H1 (cell line): ENCODE data around the gene MOB2. TPM values are rescaled to one million over a fixed set of nuclear protein-coding genes. Genes with fewer than 3 reads are reported as not detected.

Experiments used
- CTCF ChIA-PET: fragments of 300-600 bp; sonication (Branson Sonifier 250); formaldehyde crosslinking; loops from one replicate; lab custom pipeline; 2021; ENCODE audit not compliant: partially characterized antibody; lab: Charles Lee
- POLR2A ChIA-PET: fragments of 300-600 bp; sonication (Branson Sonifier 250); formaldehyde crosslinking; loops from one replicate; lab custom pipeline; 2021; ENCODE audit warnings: inconsistent platforms; ENCODE audit not compliant: partially characterized antibody; lab: Charles Lee
- DNase-seq, 2 experiments: peaks; one replicate each; pipeline versions ENCODE4 v3.0.0 to v3.0.0-alpha.2; 2010 to 2022; ENCODE audit warnings: low spot score in 2 of 2, low read depth in 1 of 2, mixed read lengths in 1 of 2
- FAIRE-seq: peaks from 2 replicates; lab custom pipeline; 2011; peaks lifted over from hg19 to GRCh38; lab: Jason Lieb, UNC
- H2AFZ ChIP-seq: 2 replicates; pipeline ENCODE4 v1.8.1; 2012; ENCODE audit warnings: low read length, inconsistent platforms
- H2AK5ac ChIP-seq: 2 replicates; pipeline ENCODE4 v1.6.1; 2013; ENCODE audit warnings: low read depth, low read length
- H2BK120ac ChIP-seq: replicated peaks from 2 replicates; pipeline ENCODE3; 2013; ENCODE audit warnings: low read depth, low read length, inconsistent platforms
- H2BK12ac ChIP-seq: 2 replicates; pipeline ENCODE4 v1.6.1; 2013; ENCODE audit warnings: low read depth, low read length
- H2BK15ac ChIP-seq: 2 replicates; pipeline ENCODE4 v1.6.1; 2013; ENCODE audit warnings: low read length
- H2BK20ac ChIP-seq: 2 replicates; pipeline ENCODE4 v1.6.1; 2013; ENCODE audit warnings: low read length
- H2BK5ac ChIP-seq: 2 replicates; pipeline ENCODE4 v1.6.1; 2013; ENCODE audit warnings: low read depth, low read length
- H3K14ac ChIP-seq: 2 replicates; pipeline ENCODE4 v1.6.1; 2013; ENCODE audit warnings: inconsistent platforms; ENCODE audit not compliant: insufficient read length
- H3K18ac ChIP-seq: 2 replicates; pipeline ENCODE4 v1.6.1; 2013; ENCODE audit warnings: low read length; ENCODE audit errors: extremely low read depth
- H3K23ac ChIP-seq: 2 replicates; pipeline ENCODE4 v1.6.1; 2013; ENCODE audit warnings: inconsistent platforms; ENCODE audit not compliant: insufficient read length
- H3K23me2 ChIP-seq: 2 replicates; pipeline ENCODE4 v1.6.1; 2013; ENCODE audit warnings: low read depth, low read length
- H3K27ac ChIP-seq: 2 replicates; pipeline ENCODE4 v1.6.1; 2011; ENCODE audit warnings: low read depth, low read length, inconsistent platforms
- H3K27me3 ChIP-seq, 4 experiments: replicated peaks in 1 of 4; 1 replicate in 1 of 4; 2 replicates in 3 of 4; pipeline versions ENCODE4 v1.6.1 to v1.8.1; 2011 to 2013; ENCODE audit warnings: low read length in 3 of 4, mild to moderate bottlenecking in 3 of 4, inconsistent platforms in 2 of 4, mixed read lengths in 2 of 4, moderate library complexity in 1 of 4; ENCODE audit not compliant: control insufficient read depth in 3 of 4, insufficient read depth in 3 of 4; ENCODE audit errors: extremely low read depth in 1 of 4
- H3K36me3 ChIP-seq, 4 experiments: 2 replicates each; pipeline versions ENCODE4 v1.6.1 to v1.8.1; 2011 to 2013; ENCODE audit warnings: mild to moderate bottlenecking in 4 of 4, low read length in 3 of 4, moderate library complexity in 2 of 4, control low read depth in 1 of 4, inconsistent platforms in 1 of 4; ENCODE audit not compliant: insufficient read depth in 4 of 4, control insufficient read depth in 2 of 4
- H3K4ac ChIP-seq: replicated peaks from 2 replicates; pipeline ENCODE3; 2013; ENCODE audit warnings: low read length, low read depth, mixed read lengths, inconsistent platforms; ENCODE audit not compliant: insufficient read length
- H3K4me1 ChIP-seq, 4 experiments: replicated peaks in 1 of 4; 1 replicate in 1 of 4; 2 replicates in 3 of 4; pipeline versions ENCODE4 v1.6.1 to v1.8.1; 2011 to 2013; ENCODE audit warnings: low read length in 3 of 4, inconsistent platforms in 2 of 4, mixed read lengths in 1 of 4; ENCODE audit not compliant: insufficient read depth in 4 of 4, control insufficient read depth in 3 of 4
- H3K4me2 ChIP-seq, 2 experiments: 2 replicates each; pipeline versions ENCODE4 v1.6.1 to v1.8.1; 2011 to 2013; ENCODE audit warnings: low read depth in 2 of 2, low read length in 2 of 2, control low read depth in 1 of 2, inconsistent platforms in 1 of 2, mild to moderate bottlenecking in 1 of 2; ENCODE audit not compliant: insufficient read depth in 1 of 2
- H3K4me3 ChIP-seq, 4 experiments: fragments of 200-600, 300-600 bp in 1 of 4; sonication (generic), shearing (Covaris generic), sonication (Bioruptor Twin) in 1 of 4; 2 replicates each; pipeline versions ENCODE4 v1.5.1 to v1.8.1; 2011 to 2016; ENCODE audit warnings: low read length in 4 of 4, low read depth in 3 of 4, control low read depth in 2 of 4, inconsistent platforms in 2 of 4, mild to moderate bottlenecking in 2 of 4, mixed read lengths in 1 of 4, moderate library complexity in 1 of 4; ENCODE audit not compliant: insufficient read depth in 2 of 4; ENCODE audit errors: extremely low read depth in 1 of 4
- H3K56ac ChIP-seq: replicated peaks from 2 replicates; pipeline ENCODE3; 2013; ENCODE audit warnings: low read depth, mild to moderate bottlenecking, mixed read lengths, low read length, inconsistent platforms; ENCODE audit not compliant: insufficient read length
- H3K79me1 ChIP-seq: 2 replicates; pipeline ENCODE4 v1.6.1; 2013; ENCODE audit warnings: low read depth, low read length, control low read depth
- H3K79me2 ChIP-seq, 2 experiments: 2 replicates each; pipeline versions ENCODE4 v1.6.1 to v1.8.1; 2012 to 2013; ENCODE audit warnings: low read length in 2 of 2, mild to moderate bottlenecking in 2 of 2, inconsistent platforms in 1 of 2; ENCODE audit not compliant: insufficient read depth in 2 of 2, control insufficient read depth in 1 of 2
- H3K9ac ChIP-seq, 4 experiments: replicated peaks in 1 of 4; 1 replicate in 1 of 4; 2 replicates in 3 of 4; pipeline versions ENCODE4 v1.6.1 to v1.8.1; 2011 to 2013; ENCODE audit warnings: low read depth in 3 of 4, low read length in 3 of 4, control low read depth in 2 of 4, mild to moderate bottlenecking in 2 of 4, moderate library complexity in 2 of 4, inconsistent platforms in 1 of 4; ENCODE audit errors: extremely low read depth in 1 of 4
- H3K9me3 ChIP-seq, 2 experiments: 2 replicates each; pipeline versions ENCODE4 v1.6.1 to v1.8.1; 2012 to 2013; ENCODE audit warnings: mild to moderate bottlenecking in 2 of 2, moderate library complexity in 2 of 2, control low read depth in 1 of 2, inconsistent platforms in 1 of 2, low read depth in 1 of 2, low read length in 1 of 2, mixed read lengths in 1 of 2; ENCODE audit not compliant: insufficient read depth in 2 of 2
- H4K20me1 ChIP-seq, 2 experiments: replicated peaks in 1 of 2; 2 replicates each; pipeline versions ENCODE3 to v1.8.1; 2011 to 2013; ENCODE audit warnings: inconsistent platforms in 2 of 2, low read length in 2 of 2, mild to moderate bottlenecking in 1 of 2; ENCODE audit not compliant: insufficient read depth in 2 of 2, control insufficient read depth in 1 of 2
- H4K5ac ChIP-seq: 2 replicates; pipeline ENCODE4 v1.6.1; 2013; ENCODE audit warnings: low read length, low read depth, mixed read lengths, inconsistent platforms; ENCODE audit not compliant: insufficient read length
- H4K8ac ChIP-seq: 2 replicates; pipeline ENCODE4 v1.8.0; 2013; ENCODE audit warnings: mild to moderate bottlenecking, moderate library complexity, low read length, inconsistent platforms; ENCODE audit not compliant: insufficient read depth; ENCODE audit errors: extremely low read depth
- H4K91ac ChIP-seq: replicated peaks from 2 replicates; pipeline ENCODE3; 2013; ENCODE audit warnings: low read length, mixed read lengths, inconsistent platforms; ENCODE audit not compliant: insufficient read length
- ASH2L ChIP-seq: fragments of 200-600, 300-600 bp; sonication (generic); IDR thresholded peaks from one replicate; pipeline ENCODE4 v1.7.1; 2017; ENCODE audit warnings: low read length
- BRCA1 ChIP-seq: IDR thresholded peaks from 2 replicates; pipeline ENCODE4 v1.6.1; 2012; ENCODE audit warnings: low read depth, low read length, improper control_type of control experiment
- WGBS, 2 experiments: shearing (Covaris generic) in 1 of 2; methylation state at CpG; one replicate each; pipeline versions ENCODE4 v1.1.6 to v1.1.7; 2013 to 2015; ENCODE audit warnings: low lambda C conversion rate in 2 of 2, mixed read lengths in 2 of 2, inconsistent platforms in 1 of 2, low coverage in 1 of 2, missing lambda C conversion rate in 1 of 2; ENCODE audit not compliant: insufficient replicate concordance in 2 of 2, insufficient coverage in 1 of 2, insufficient read length in 1 of 2; ENCODE audit errors: extremely low coverage in 1 of 2, missing lambda C conversion rate in 1 of 2; 5-methylcytosine and 5-hydroxymethylcytosine counted together
- polyA plus RNA-seq, 7 experiments: library from polyadenylated mRNA; depleted of rRNA in 3 of 7; stranded (reverse) in 5 of 7; unstranded in 2 of 7; fragments of >200 nt in 5 of 7; fragments of 200-250 nt in 2 of 7; gene quantifications; 1 replicate in 5 of 7; 2 replicates in 1 of 7; 4 replicates in 1 of 7; pipeline versions ENCODE4 v1.2.1 to v1.2.3, GENCODE V29; 2011 to 2013; ENCODE audit warnings: missing spikeins in 2 of 7, mixed read lengths in 2 of 7
- total RNA-seq: library from RNA; stranded (reverse); fragmentation: NEBNext Ultra II Directional; extraction: Animal tissue kit (Norgen Biotek cat#: 25700); gene quantifications from 2 replicates; pipeline ENCODE4 v1.2.1, GENCODE V29; 2021

The MOB2 gene
- total and polyA plus RNA-seq, 2 of the 8 experiments (the other 6 are each of a cell fraction or from before 2014, with no cell fraction given): 18.6 to 28.2 TPM

GRCh38 chr11:1476940-1477736 lies 9.4 kb downstream of the MOB2 start:
- ChIA-PET CTCF (interaction anchor here (0.8 to 1.7 kb wide), 4 partner anchors 10 to 38 kb away, joined by 3 to 7 read pairs (median 3); no protein-coding TSS in a partner anchor), POLR2A (no interaction called here)
- H3K9ac ChIP-seq: no peak overlapping the region
- DNase-seq: no peak
- no peaks in the 10 kb centered on the region for H3K4me1 ChIP-seq
- no peaks in the 10 kb centered on the region; a peak in 1 of 8 replicates for H3K36me3 ChIP-seq
- H3K27me3 ChIP-seq: no peaks in the 10 kb centered on the region
- no peak overlapping the region for H2BK20ac ChIP-seq
- H3K4me2 ChIP-seq: no peak overlapping the region
- FAIRE-seq: no peak
- 88% methylated on average over 20 of the region's 20 CpGs; no CpG with 5 or more reads in 1 of the 2 experiments for WGBS, 2 experiments
- H2BK15ac ChIP-seq: no peak overlapping the region
- no peak overlapping the region for H4K91ac ChIP-seq
- H3K27ac ChIP-seq: no peak overlapping the region
- no peak overlapping the region for H3K56ac ChIP-seq
- no peak overlapping the region for H2BK12ac ChIP-seq
- H4K5ac ChIP-seq: no peak overlapping the region
- H2AK5ac ChIP-seq: no peak overlapping the region
- H3K18ac ChIP-seq: no peak overlapping the region
- H2BK5ac ChIP-seq: no peak overlapping the region
- H4K20me1 ChIP-seq: peaks cover 0 to 6% of the 10 kb centered on the region in 2 experiments
- no peak overlapping the region for H3K4me3 ChIP-seq
- H3K14ac ChIP-seq: no peak overlapping the region
- no peak overlapping the region for H4K8ac ChIP-seq
- TF ChIP-seq BRCA1 (no peak), ASH2L (no peak)
- H3K23me2 ChIP-seq: no peaks in the 10 kb centered on the region
- H3K9me3 ChIP-seq: no peaks in the 10 kb centered on the region
- H2BK120ac ChIP-seq: no peak overlapping the region
- peaks cover 3% of the 10 kb centered on the region; the same call in 1 of the 2 replicates for H3K79me1 ChIP-seq
- no peaks in the 10 kb centered on the region for H3K79me2 ChIP-seq
- H3K23ac ChIP-seq: no peak overlapping the region
- no peak overlapping the region for H2AFZ ChIP-seq
- no peak overlapping the region for H3K4ac ChIP-seq
